OCI-LY7 (cell line): Measurements from ENCODE around the gene PCNX1. TPM values are rescaled to one million over a fixed set of nuclear protein-coding genes. Genes with fewer than 3 reads are reported as not detected.

ENCODE experiments used
- BruUV-seq: library from RNA; stranded (reverse); fragments of 400-500 nt; replicated peaks from 2 replicates; lab custom pipeline; 2021; lab: Mats Ljungman, UMichigan
- CTCF ChIA-PET: fragments of 300-600 bp; sonication (Branson Sonifier 250); formaldehyde crosslinking; loops from one replicate; lab custom pipeline; 2022; ENCODE audit warnings: antibody characterized with exemption; ENCODE audit not compliant: unreplicated experiment; lab: Charles Lee
- POLR2A ChIA-PET: fragments of 300-600 bp; sonication (Branson Sonifier 250); formaldehyde crosslinking; loops from one replicate; lab custom pipeline; 2022; ENCODE audit warnings: antibody characterized with exemption; lab: Charles Lee
- DNase-seq: peaks from one replicate; pipeline ENCODE4 v3.0.0-alpha.2; 2015; ENCODE audit warnings: low spot score
- H2AFZ ChIP-seq: fragments of 200-600 bp; sonication (generic), shearing (Covaris generic); 2 replicates; pipeline ENCODE4 v1.6.1; 2014; ENCODE audit warnings: mild to moderate bottlenecking, antibody characterized with exemption, low read length, moderate library complexity
- H3K27ac ChIP-seq: fragments of 200-600 bp; sonication (generic); 2 replicates; pipeline ENCODE4 v1.5.1; 2014; ENCODE audit warnings: mixed run types, low read depth, mild to moderate bottlenecking, moderate library complexity, low read length, inconsistent platforms; ENCODE audit not compliant: poor library complexity, severe bottlenecking
- H3K36me3 ChIP-seq: fragments of 200-600 bp; sonication (generic); 2 replicates; pipeline ENCODE4 v1.6.1; 2014; ENCODE audit warnings: mild to moderate bottlenecking, antibody characterized with exemption, low read length, moderate library complexity, mixed read lengths; ENCODE audit not compliant: insufficient read depth
- H3K4me1 ChIP-seq: fragments of 200-600 bp; sonication (generic); 2 replicates; pipeline ENCODE4 v1.5.1; 2014; ENCODE audit warnings: mild to moderate bottlenecking, low read length; ENCODE audit not compliant: insufficient read depth, poor library complexity, severe bottlenecking
- H3K4me2 ChIP-seq: fragments of 200-600 bp; sonication (generic); 2 replicates; pipeline ENCODE4 v1.6.1; 2014; ENCODE audit warnings: mild to moderate bottlenecking, low read length
- H3K4me3 ChIP-seq: fragments of 200-600 bp; sonication (generic); 2 replicates; pipeline ENCODE4 v1.5.1; 2014; ENCODE audit warnings: mild to moderate bottlenecking, low read depth, low read length; ENCODE audit not compliant: poor library complexity, severe bottlenecking
- H3K79me2 ChIP-seq: fragments of 200-600 bp; sonication (generic); 2 replicates; pipeline ENCODE4 v1.6.1; 2016; ENCODE audit warnings: low read depth, mild to moderate bottlenecking, low read length, moderate library complexity, mixed read lengths; ENCODE audit not compliant: insufficient read depth
- H3K9me2 ChIP-seq: fragments of 200-600 bp; sonication (generic); 2 replicates; pipeline ENCODE4 v1.6.1; 2016; ENCODE audit warnings: mild to moderate bottlenecking, low read length, mixed read lengths; ENCODE audit not compliant: insufficient read depth
- H3K9me3 ChIP-seq: fragments of 200-600 bp; sonication (generic); 2 replicates; pipeline ENCODE4 v1.6.1; 2014; ENCODE audit warnings: mild to moderate bottlenecking, mixed run types, low read length, mixed read lengths
- H4K20me1 ChIP-seq: fragments of 200-600 bp; sonication (generic); 2 replicates; pipeline ENCODE4 v1.6.1; 2014; ENCODE audit warnings: mild to moderate bottlenecking, antibody characterized with exemption, low read length, moderate library complexity, mixed read lengths; ENCODE audit not compliant: insufficient read depth
- CTCF ChIP-seq: fragments of 200-600 bp; sonication (generic); conservative IDR thresholded peaks from 2 replicates; pipeline ENCODE4 v1.5.1; 2014; ENCODE audit warnings: mild to moderate bottlenecking, antibody characterized with exemption, low read length, moderate library complexity, mixed read lengths
- EZH2phosphoT487 ChIP-seq: fragments of 200-600 bp; sonication (generic); IDR thresholded peaks from 2 replicates; pipeline ENCODE4 v1.6.1; 2018; ENCODE audit warnings: low read depth, borderline replicate concordance, mild to moderate bottlenecking, mixed run types, antibody characterized with exemption, low read length, moderate library complexity, mixed read lengths
- intact Hi-C: fragments of 100-400 bp; cut with micrococcal nuclease; formaldehyde crosslinking; loops from one replicate; pipeline ENCODE4 v1.10.0; 2022; ENCODE audit not compliant: unreplicated experiment
- total RNA-seq, 2 experiments: library from RNA; depleted of rRNA in 1 of 2; stranded (reverse); fragments of >200 nt in 1 of 2; shearing (Covaris generic) in 1 of 2; gene quantifications; 2 replicates each; pipeline ENCODE4 v1.2.3, GENCODE V29; 2014 to 2022

PCNX1 gene
- total RNA-seq, 2 experiments from 2014 or later: 27.7 to 33.5 TPM

GRCh38 chr14:70957710-70958109 lies 50.5 kb downstream of the PCNX1 start:
- Histone ChIP-seq H4K20me1 (no peaks in the 10 kb centered on the region), H3K36me3 (peaks cover 4% of the 10 kb centered on the region; the same call in 1 of the 2 replicates), H3K9me2 (no peaks in the 10 kb centered on the region), H2AFZ (no peak overlapping the region), H3K4me3 (no peak overlapping the region), H3K27ac (no peak overlapping the region), H3K4me2 (no peak overlapping the region), H3K4me1 (no peaks in the 10 kb centered on the region), H3K79me2 (no peaks in the 10 kb centered on the region), H3K9me3 (no peaks in the 10 kb centered on the region)
- intact Hi-C loops: loop anchor here (5.0 kb wide), 1 partner anchor 140 kb away; no protein-coding TSS in a partner anchor
- BruUV-seq: no TSS peak
- POLR2A ChIA-PET: no interaction called here
- CTCF ChIA-PET: no interaction called here
- TF ChIP-seq EZH2phosphoT487: no peak
- TF ChIP-seq CTCF: no peak
- DNase-seq: no peak

GRCh38 chr14:70962935-70963334 lies 55.7 kb downstream of the PCNX1 start:
- H2AFZ ChIP-seq: no peak overlapping the region
- no peaks in the 10 kb centered on the region for H4K20me1 ChIP-seq
- H3K4me1 ChIP-seq: no peaks in the 10 kb centered on the region
- POLR2A ChIA-PET: interaction anchor here (0.6 kb wide), 1 partner anchor 304 kb away, joined by 3 read pairs; no protein-coding TSS in a partner anchor
- H3K9me3 ChIP-seq: no peaks in the 10 kb centered on the region
- H3K9me2 ChIP-seq: no peaks in the 10 kb centered on the region
- peaks cover 22% of the 10 kb centered on the region for H3K36me3 ChIP-seq
- DNase-seq: no peak
- TF ChIP-seq CTCF: no peak
- no peak for TF ChIP-seq EZH2phosphoT487
- no peak overlapping the region for H3K4me3 ChIP-seq
- no peak overlapping the region for H3K27ac ChIP-seq
- no peaks in the 10 kb centered on the region for H3K79me2 ChIP-seq
- H3K4me2 ChIP-seq: no peak overlapping the region
- BruUV-seq: no TSS peak
- CTCF ChIA-PET: no interaction called here
- intact Hi-C loops: no loop called here

GRCh38 chr14:70964492-70964891 lies 57.2 kb downstream of the PCNX1 start:
- no peak for DNase-seq
- no peaks in the 10 kb centered on the region for H3K9me2 ChIP-seq
- H3K36me3 ChIP-seq: peaks cover 26% of the 10 kb centered on the region
- TF ChIP-seq EZH2phosphoT487: no peak
- no peak for TF ChIP-seq CTCF
- H3K9me3 ChIP-seq: no peaks in the 10 kb centered on the region
- POLR2A ChIA-PET: no interaction called here
- H3K4me3 ChIP-seq: no peak overlapping the region
- H4K20me1 ChIP-seq: no peaks in the 10 kb centered on the region
- CTCF ChIA-PET: interaction anchor here (0.6 kb wide), 1 partner anchor 861 kb away, joined by 3 read pairs; no protein-coding TSS in a partner anchor
- intact Hi-C loops: no loop called here
- no TSS peak for BruUV-seq
- no peaks in the 10 kb centered on the region for H3K4me1 ChIP-seq
- no peak overlapping the region for H3K27ac ChIP-seq
- H3K79me2 ChIP-seq: no peaks in the 10 kb centered on the region
- H2AFZ ChIP-seq: no peak overlapping the region
- H3K4me2 ChIP-seq: no peak overlapping the region
